GM13977 (cell line): ENCODE results near the gene BCAS3.

ENCODE experiments used
- DNase-seq: peaks from one replicate; pipeline ENCODE4 v3.0.0; 2012; ENCODE audit warnings: low spot score
- in situ Hi-C: fragments of 300-500 bp; cut with MboI; formaldehyde crosslinking; loops from one replicate; pipeline ENCODE4 v1.12.0; 2022; ENCODE audit warnings: low sequenced_read_pairs, low pct_unique_long_range_greater_than_20kb, mixed read lengths, inconsistent platforms; ENCODE audit not compliant: unreplicated experiment
- TF ChIP-seq, protein P1 (sequence below): IDR thresholded peaks from 2 replicates; pipeline ENCODE4 v1.5.1; 2012; ENCODE audit warnings: mild to moderate bottlenecking, control low read depth; ENCODE audit not compliant: insufficient read depth; ENCODE audit errors: extremely low read depth, missing control alignments

BCAS3 gene

DNA sequence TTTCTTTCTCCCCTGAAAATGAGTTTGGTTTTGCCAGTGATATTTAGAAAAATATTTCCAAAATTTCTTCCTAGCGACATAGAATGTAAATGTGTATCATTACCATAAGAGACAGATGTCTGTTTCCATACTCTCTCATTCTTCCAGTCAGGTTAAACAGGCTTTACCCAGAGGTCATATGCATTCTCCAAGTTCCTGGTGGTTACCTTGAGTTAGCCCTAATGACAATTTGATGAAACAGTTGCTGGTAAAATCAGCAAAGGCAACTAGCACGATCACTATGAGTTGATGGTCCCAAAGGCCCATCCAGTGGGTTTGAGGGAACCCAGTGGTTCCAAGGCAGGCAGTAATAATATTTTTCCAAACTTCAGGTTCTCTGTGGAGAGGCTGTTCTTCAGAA lies 618.4 kb downstream of the BCAS3 start:
- TF ChIP-seq, protein P1, sequence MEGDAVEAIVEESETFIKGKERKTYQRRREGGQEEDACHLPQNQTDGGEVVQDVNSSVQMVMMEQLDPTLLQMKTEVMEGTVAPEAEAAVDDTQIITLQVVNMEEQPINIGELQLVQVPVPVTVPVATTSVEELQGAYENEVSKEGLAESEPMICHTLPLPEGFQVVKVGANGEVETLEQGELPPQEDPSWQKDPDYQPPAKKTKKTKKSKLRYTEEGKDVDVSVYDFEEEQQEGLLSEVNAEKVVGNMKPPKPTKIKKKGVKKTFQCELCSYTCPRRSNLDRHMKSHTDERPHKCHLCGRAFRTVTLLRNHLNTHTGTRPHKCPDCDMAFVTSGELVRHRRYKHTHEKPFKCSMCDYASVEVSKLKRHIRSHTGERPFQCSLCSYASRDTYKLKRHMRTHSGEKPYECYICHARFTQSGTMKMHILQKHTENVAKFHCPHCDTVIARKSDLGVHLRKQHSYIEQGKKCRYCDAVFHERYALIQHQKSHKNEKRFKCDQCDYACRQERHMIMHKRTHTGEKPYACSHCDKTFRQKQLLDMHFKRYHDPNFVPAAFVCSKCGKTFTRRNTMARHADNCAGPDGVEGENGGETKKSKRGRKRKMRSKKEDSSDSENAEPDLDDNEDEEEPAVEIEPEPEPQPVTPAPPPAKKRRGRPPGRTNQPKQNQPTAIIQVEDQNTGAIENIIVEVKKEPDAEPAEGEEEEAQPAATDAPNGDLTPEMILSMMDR, result no peak
- in situ Hi-C loops, result no loop called here
- no peak for DNase-seq

DNA sequence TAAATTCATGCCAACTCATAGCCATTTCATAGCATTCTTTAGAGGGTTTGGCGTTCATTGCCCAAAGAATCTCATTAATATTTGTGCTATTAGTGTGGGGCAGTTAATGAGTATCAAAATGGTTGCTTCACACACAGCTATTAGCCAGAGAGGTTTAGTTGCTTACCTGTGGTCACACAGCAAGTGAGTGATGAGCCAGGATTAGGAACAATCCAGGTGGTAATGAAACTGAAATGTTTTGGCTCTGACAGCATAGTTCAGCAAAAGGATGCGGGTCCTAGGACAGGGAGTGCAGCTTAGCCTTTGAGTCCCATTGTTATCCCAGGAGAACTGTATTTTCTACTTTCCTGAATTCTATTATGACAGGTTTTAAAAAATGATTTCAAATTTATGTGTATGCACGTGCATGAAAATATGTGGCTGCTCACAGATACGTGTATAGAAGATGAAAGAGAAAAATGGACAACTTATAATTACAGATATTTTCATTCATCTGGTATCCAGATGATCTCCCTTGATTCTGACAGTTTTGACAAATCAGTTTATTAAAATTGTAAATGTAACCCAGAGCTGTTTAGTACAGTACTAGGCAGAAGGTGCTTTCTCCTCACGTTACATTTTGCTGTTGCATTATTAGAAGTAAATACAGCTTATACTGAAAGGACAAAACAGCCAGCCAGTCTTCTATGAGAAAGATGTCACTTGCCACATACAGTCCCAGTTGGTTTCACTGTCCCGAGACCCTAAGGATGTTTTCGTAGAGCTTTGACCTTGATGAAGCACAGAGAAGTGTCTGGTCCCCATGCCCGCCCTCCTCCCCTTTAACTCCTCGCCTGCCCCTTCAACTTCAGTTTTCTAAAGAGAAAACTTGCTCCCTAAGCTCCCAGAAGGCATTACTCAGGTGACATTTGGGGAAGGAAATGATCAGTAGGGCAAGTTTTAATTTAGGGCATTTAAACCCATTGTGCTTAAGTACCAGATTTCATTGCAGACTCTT lies 622.2 kb downstream of the BCAS3 start:
- in situ Hi-C loops, result no loop called here
- TF ChIP-seq, protein P1, result no peak
- DNase-seq, result no peak

DNA sequence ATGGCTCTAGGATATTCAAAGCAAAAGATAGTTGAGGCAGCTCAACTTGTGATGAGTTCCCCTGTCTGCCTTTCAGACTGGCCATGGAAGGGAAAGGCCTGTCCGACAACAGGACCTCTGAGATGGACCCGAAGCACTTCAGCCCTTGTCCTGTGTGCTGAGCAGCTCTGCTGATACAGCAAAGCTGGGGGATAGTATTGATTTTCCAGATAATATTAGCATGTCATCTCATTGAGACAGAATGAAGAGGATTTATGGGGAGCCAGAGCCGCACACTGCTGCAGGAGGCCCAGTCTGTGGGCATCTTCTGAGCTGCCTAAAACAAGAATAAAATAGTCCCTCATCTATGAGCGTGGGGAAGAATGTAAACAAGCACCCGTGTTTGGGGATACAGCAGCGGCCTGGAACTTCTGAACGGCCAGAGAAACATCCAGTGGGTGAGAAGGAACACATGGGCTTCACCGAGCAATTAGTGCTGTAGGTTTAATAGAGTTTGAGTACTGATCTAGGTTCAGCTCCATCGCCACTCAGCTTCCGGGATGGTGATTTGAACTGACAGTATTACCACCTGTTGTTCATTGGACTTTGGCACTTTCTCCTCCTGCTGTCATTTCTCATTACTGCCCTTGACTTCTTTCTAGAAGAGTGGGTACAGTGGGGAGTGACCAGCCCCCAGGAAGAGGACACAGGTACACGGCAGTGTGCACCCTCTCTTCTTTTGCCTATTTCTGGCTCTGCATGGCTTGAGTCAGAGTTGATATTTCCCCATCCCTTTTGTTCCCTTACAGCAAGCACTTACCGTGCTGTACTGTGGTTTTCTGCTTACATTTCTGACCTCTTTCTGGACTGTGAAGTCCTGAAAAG lies 625.5 kb downstream of the BCAS3 start:
- in situ Hi-C loops, result no loop called here
- TF ChIP-seq, protein P1, result no peak
- DNase-seq, result no peak

DNA sequence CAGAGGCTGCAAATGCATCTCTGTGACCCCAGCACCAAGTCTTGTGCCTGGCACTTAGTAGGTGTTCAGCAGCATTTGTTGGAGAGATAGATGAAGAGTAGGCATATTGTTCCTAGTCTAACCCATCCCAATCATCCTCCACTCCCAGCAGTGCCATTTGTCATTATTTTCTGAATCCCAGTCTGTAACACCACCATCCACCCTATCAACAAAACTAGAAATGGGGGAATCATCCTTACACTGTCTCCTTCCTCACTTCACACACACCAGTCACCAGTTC lies 626.1 kb downstream of the BCAS3 start:
- in situ Hi-C loops, result no loop called here
- DNase-seq, result no peak

DNA sequence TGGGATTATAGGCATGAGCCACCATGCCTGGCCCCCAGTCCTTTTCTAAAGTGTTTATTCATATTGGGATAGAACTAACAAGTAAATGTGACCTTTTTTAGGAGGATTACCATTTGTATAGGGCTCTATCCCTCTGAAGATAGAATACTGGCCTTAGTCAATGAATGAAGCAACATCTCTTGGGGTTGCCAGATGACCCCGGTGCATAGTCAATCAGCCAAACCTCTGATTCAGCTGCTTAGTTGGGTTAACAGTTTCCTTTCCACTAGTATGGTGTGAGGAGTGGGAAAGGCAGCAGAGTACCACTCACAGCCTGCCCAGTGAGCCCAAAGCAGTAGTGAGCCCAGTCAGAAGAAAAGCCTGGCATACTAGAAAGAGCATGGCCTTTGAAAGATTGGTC lies 627.4 kb downstream of the BCAS3 start:
- TF ChIP-seq, protein P1, result no peak
- in situ Hi-C loops, result no loop called here

More for the DNA sequence above, 626.1 kb downstream of the BCAS3 start:
- TF ChIP-seq, protein P1, result no peak

DNA sequence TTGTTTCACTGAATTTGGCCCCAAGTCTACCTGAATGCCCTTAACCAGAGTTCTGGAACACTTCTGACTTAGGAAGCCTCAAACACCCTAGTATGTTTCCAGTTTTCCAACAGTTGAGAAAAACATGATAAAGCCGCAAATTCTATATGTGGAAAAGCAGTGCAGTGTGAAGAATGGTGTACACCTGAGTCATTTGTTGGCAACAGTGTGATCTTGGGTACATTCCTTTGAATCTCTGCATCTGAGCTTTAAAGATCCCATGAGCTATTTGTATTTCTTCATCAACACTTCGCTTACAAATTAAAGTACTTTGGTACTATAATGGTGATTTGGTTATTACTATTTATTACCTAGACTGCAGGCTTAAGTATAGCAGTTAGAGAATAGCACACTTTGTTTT lies 628.4 kb downstream of the BCAS3 start:
- TF ChIP-seq, protein P1, result no peak
- in situ Hi-C loops, result no loop called here
- DNase-seq, result no peak

More for the DNA sequence above, 627.4 kb downstream of the BCAS3 start:
- DNase-seq, result no peak
